ENCODE data around the gene STAM2. TPM values are rescaled to one million over a fixed set of nuclear protein-coding genes. Genes with fewer than 3 reads are reported as not detected.
A peak's percentile ranks its signal among the peaks of the same experiment; 100 is the strongest.
"Not testable (repeated sequence)": the region's sequence is repeated elsewhere in the genome, so short reads cannot be mapped to it uniquely, and the experiment has no call there.

The STAM2 gene
- total and polyA plus RNA-seq, 3 donors from 2014 or later, result 35.7 to 47.6 (median 37.7) TPM

DNA sequence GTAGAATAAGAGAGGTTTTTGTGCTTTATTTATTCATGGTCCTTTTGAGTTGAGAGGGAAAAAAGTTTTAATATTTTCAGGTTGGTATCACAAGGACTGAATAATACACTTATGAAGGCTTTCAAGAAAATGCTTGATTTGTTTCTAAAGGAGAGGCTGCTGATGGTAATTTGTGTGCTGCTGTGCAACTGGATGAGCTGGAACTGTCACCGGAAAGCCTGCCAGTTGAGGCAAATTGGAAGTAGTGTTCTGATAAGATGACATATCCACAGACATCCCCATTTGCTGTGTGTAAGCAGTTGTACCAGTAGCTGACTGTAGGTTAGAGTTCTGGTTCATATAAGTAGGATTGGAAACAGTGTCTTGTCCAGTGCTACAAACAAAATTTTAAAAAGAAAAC, 55.1 kb downstream of the STAM2 start:
- H3K4me1 ChIP-seq, result no peaks in the 10 kb centered on the region
- no peak for DNase-seq
- WGBS, 2 donors, result 90 to 100% methylated on average over 1 of the region's 1 CpG
- H3K27ac ChIP-seq, result no peak overlapping the region
- H3K27me3 ChIP-seq, result no peaks in the 10 kb centered on the region
- no peaks in the 10 kb centered on the region for H3K36me3 ChIP-seq (ENCODE audit: low read depth, missing control alignments)
- H3K9me3 ChIP-seq, result no peaks in the 10 kb centered on the region
- no peak overlapping the region for H3K4me3 ChIP-seq
- intact Hi-C loops (cut with DNase I; ENCODE audit: low total_unique reads), result no loop called here
- TF ChIP-seq POLR2A (IDR thresholded peaks at IDR 0.05), result no peak
- TF ChIP-seq, protein P1, sequence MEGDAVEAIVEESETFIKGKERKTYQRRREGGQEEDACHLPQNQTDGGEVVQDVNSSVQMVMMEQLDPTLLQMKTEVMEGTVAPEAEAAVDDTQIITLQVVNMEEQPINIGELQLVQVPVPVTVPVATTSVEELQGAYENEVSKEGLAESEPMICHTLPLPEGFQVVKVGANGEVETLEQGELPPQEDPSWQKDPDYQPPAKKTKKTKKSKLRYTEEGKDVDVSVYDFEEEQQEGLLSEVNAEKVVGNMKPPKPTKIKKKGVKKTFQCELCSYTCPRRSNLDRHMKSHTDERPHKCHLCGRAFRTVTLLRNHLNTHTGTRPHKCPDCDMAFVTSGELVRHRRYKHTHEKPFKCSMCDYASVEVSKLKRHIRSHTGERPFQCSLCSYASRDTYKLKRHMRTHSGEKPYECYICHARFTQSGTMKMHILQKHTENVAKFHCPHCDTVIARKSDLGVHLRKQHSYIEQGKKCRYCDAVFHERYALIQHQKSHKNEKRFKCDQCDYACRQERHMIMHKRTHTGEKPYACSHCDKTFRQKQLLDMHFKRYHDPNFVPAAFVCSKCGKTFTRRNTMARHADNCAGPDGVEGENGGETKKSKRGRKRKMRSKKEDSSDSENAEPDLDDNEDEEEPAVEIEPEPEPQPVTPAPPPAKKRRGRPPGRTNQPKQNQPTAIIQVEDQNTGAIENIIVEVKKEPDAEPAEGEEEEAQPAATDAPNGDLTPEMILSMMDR (IDR thresholded peaks at IDR 0.05), result no peak

DNA sequence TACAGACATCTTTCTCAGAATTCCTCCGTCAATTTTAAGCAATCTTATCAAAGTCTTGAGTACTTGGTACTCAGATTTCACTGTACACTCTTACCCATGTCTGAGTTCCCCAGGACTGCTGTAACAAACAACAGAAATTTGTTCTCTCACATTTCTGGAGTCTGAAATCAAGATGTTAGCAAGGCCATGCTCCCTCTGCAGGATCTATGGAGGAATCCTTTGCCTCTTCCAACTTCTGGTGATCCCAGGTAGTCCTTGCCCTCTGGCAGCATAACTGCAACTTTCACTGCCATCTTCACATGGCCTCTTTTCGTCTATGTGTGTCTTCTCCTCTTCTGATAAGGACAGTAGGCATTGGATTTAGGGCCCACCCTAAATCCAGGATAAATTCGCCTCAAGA, 59.6 kb downstream of the STAM2 start:
- H3K9me3 ChIP-seq, result no peaks in the 10 kb centered on the region
- H3K4me1 ChIP-seq, result no peaks in the 10 kb centered on the region
- H3K27ac ChIP-seq, result no peak overlapping the region
- TF ChIP-seq, protein P1 (IDR thresholded peaks at IDR 0.05), result peak in 2 of 3 experiments; percentile 6 to 14
- TF ChIP-seq POLR2A (IDR thresholded peaks at IDR 0.05), result no peak
- WGBS, 2 donors, result 71 to 74% methylated on average over 3 of the region's 3 CpGs
- intact Hi-C loops (cut with DNase I; ENCODE audit: low total_unique reads), result no loop called here
- no peaks in the 10 kb centered on the region for H3K27me3 ChIP-seq
- H3K4me3 ChIP-seq, result no peak overlapping the region
- H3K36me3 ChIP-seq (ENCODE audit: low read depth, missing control alignments), result no peaks in the 10 kb centered on the region
- DNase-seq, result peak; percentile 37

DNA sequence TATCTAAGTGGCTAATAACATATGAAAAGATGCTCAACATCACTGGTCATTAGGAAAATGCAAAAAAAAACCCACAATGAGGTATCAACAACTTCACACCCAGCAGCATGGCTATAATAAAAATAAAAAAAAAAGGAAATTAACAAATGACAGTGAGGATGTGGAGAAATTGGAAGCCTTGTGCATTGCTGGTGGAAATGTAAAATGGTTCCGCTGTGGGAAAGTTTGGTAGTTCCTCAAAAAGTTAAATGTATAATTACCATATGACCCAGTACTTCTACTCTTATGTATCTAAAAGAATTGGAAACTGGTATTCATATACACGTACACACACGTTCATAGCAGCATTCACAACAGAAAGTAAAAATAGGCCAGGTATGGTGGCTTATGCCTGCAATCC, 61.2 kb downstream of the STAM2 start:
- Histone ChIP-seq H3K36me3 (ENCODE audit: low read depth, missing control alignments) (no peaks in the 10 kb centered on the region), H3K27ac (no peak overlapping the region), H3K27me3 (no peaks in the 10 kb centered on the region), H3K4me1 (no peaks in the 10 kb centered on the region), H3K4me3 (no peak overlapping the region), H3K9me3 (no peaks in the 10 kb centered on the region)
- TF ChIP-seq, protein P1 (IDR thresholded peaks at IDR 0.05), result no peak
- no peak for DNase-seq
- intact Hi-C loops (cut with DNase I; ENCODE audit: low total_unique reads), result no loop called here
- WGBS, 2 donors, result 84% methylated on average over 3 of the region's 3 CpGs

DNA sequence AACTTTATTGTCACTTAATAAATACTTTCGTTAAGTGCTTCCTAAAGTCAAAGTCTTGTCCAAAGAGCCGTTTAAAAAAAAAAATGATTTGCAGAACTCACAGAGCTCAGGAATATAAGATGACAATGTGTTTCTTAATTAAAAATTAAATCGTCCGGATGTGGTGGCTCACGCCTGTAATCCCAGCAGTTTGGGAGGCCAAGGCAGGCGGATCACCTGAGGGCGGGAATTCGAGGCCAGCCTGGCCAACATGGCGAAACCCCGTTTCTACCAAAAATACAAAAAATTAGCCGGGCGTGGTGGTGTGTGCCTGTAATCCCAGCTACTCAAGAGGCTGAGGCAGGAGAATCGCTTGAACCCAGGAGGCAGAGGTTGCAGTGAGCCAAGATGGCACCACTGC, 68.4 kb downstream of the STAM2 start:
- intact Hi-C loops (cut with DNase I; ENCODE audit: low total_unique reads); H3K27ac ChIP-seq; DNase-seq; H3K4me1 ChIP-seq; H3K9me3 ChIP-seq; H3K36me3 ChIP-seq (ENCODE audit: low read depth, missing control alignments); H3K4me3 ChIP-seq; H3K27me3 ChIP-seq: not testable (repeated sequence)
- 87 to 91% methylated on average over 13 of the region's 13 CpGs for WGBS, 2 donors

DNA sequence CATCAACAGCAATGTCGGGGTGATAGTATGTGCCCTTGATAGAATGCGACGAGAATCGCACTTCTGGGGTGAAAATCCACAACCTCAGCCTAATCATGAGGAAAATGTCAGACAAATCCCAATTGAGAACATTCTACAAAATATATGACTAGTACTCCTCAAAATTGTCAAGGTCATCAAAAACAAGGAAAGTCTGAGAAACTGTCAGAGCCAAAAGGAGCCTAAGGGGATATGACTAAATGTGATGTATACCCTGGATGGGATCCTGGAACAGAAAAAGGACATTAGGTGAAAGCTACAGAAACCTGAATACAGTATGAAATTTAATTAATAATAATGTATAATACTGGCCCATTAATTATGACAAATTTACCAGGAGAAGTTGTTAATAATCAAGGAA, 69.1 kb downstream of the STAM2 start:
- intact Hi-C loops (cut with DNase I; ENCODE audit: low total_unique reads), result no loop called here
- TF ChIP-seq POLR2A (IDR thresholded peaks at IDR 0.05), result no peak
- TF ChIP-seq, protein P1 (IDR thresholded peaks at IDR 0.05), result no peak
- H3K27me3 ChIP-seq, result no peaks in the 10 kb centered on the region

More for the DNA sequence above, 69.1 kb downstream of the STAM2 start:
- no peaks in the 10 kb centered on the region for H3K9me3 ChIP-seq
- H3K27ac ChIP-seq, result no peak overlapping the region
- no peaks in the 10 kb centered on the region for H3K36me3 ChIP-seq (ENCODE audit: low read depth, missing control alignments)
- DNase-seq, result no peak
- H3K4me1 ChIP-seq, result no peaks in the 10 kb centered on the region
- H3K4me3 ChIP-seq, result no peak overlapping the region
- WGBS, 2 donors, result 34 to 43% methylated on average over 4 of the region's 4 CpGs
